ENCODE data around the gene TP53INP2. TPM values are rescaled to one million over a fixed set of nuclear protein-coding genes. Genes with fewer than 3 reads are reported as not detected.
A peak's percentile ranks its signal among the peaks of the same experiment; 100 is the strongest.
"Not testable (repeated sequence)": the region's sequence is repeated elsewhere in the genome, so short reads cannot be mapped to it uniquely, and the experiment has no call there.

The TP53INP2 gene
- total RNA-seq, 6 experiments from 2014 or later, result 5.8 to 24.1 (median 12.7) TPM

DNA sequence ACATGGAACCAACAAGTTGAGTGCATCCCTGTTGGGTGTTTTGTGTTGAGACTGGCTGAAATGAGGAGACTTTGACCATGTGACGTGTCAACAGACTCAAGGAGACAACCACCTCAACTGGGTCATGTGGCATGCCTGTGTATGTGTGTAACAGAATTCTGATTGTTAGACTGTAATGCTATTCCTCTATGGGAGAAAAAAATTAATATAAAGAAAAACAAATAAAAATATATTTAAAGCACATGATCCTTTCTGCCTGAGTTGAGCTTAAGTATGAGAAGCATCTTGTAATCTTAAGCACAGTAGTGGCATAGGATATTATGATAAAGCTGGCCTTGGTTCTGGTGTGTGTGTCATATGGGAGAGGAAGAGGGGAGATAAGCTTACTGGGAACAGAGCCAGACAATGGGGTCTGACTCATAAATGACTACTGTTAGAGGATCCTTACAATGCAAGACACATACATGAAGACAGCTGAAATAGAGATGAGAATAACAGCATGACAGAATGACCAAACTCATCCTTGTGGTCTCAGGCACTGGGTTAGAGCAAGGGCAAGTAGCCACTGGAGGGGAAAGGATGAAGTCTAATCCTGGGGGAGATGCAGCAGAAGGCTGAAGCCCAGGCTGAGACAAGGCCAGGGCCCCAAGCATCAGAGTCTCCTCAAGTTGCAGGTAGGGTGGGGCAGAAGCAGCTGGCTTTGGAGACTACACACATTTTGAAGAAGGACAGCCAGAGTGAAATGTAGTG lies 9.2 kb downstream of the TP53INP2 start:
- Histone ChIP-seq H3K27ac (no peak overlapping the region), H3K4me3 (no peak overlapping the region), H3K27me3 (no peaks in the 10 kb centered on the region), H3K4me1 (peaks cover 0 to 24% (median 9%) of the 10 kb centered on the region in 4 donors), H3K9me3 (no peaks in the 10 kb centered on the region), H3K36me3 (peaks cover 0 to 7% (median 3%) of the 10 kb centered on the region in 4 donors)
- no peak for TF ChIP-seq POLR2A (IDR thresholded peaks at IDR 0.05)
- TF ChIP-seq, protein P1, sequence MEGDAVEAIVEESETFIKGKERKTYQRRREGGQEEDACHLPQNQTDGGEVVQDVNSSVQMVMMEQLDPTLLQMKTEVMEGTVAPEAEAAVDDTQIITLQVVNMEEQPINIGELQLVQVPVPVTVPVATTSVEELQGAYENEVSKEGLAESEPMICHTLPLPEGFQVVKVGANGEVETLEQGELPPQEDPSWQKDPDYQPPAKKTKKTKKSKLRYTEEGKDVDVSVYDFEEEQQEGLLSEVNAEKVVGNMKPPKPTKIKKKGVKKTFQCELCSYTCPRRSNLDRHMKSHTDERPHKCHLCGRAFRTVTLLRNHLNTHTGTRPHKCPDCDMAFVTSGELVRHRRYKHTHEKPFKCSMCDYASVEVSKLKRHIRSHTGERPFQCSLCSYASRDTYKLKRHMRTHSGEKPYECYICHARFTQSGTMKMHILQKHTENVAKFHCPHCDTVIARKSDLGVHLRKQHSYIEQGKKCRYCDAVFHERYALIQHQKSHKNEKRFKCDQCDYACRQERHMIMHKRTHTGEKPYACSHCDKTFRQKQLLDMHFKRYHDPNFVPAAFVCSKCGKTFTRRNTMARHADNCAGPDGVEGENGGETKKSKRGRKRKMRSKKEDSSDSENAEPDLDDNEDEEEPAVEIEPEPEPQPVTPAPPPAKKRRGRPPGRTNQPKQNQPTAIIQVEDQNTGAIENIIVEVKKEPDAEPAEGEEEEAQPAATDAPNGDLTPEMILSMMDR (IDR thresholded peaks at IDR 0.05), result no peak
- DNase-seq (peak in 1 of 3 donors; percentile 34), ATAC-seq (peak in 2 of 4 donors; percentile 1 to 27)
- WGBS (ENCODE audit: insufficient coverage, low coverage, low lambda C conversion rate, missing lambda C conversion rate), result 57% methylated on average over 1 of the region's 1 CpG
- intact Hi-C loops (cut with DNase I), result no loop called here

DNA sequence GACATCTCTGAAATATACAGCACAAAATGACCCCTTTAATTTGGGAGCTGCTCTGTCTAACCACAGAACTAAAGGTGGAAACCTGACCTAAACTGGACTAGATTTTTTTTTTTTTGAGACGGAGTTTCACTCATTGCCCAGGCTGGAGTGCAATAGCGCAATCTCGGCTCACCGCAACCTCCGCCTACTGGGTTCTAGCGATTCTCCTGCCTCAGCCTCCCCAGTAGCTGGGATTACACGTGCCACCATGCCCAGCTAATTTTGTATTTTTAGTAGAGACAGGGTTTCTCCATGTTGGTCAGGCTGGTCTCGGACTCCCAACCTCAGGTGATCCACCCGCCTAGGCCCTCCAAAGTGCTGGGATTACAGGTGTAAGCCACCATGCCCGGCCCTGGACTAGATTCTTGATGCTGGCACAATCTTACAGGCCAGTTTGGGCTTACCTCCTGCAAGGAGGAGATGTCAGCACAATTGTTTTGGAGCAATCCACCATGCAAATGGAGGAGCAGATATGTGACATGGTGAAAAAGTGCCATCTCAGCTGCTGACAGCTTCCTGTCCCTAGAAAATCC lies 9.9 kb downstream of the TP53INP2 start:
- H3K9me3 ChIP-seq; H3K4me3 ChIP-seq; H3K27me3 ChIP-seq; H3K36me3 ChIP-seq; ATAC-seq; intact Hi-C loops (cut with DNase I); H3K27ac ChIP-seq: not testable (repeated sequence)
- 93% methylated on average over 9 of the region's 10 CpGs for WGBS (ENCODE audit: insufficient coverage, low coverage, low lambda C conversion rate, missing lambda C conversion rate)
- peak in 1 of 3 donors; percentile 37 for DNase-seq
- H3K4me1 ChIP-seq, result peaks cover 0 to 22% (median 6%) of the 10 kb centered on the region in 4 donors

GRCh38 chr20:34715384-34715783 lies 11.2 kb downstream of the TP53INP2 start:
- 100% methylated on average over 3 of the region's 4 CpGs for WGBS (ENCODE audit: insufficient coverage, low coverage, low lambda C conversion rate, missing lambda C conversion rate)
- intact Hi-C loops (cut with DNase I), result no loop called here
- DNase-seq (peak in 1 of 3 donors; percentile 4), ATAC-seq (no peak)
- H3K4me3 ChIP-seq, result no peak overlapping the region
- no peak overlapping the region for H3K27ac ChIP-seq
- TF ChIP-seq, protein P1 (IDR thresholded peaks at IDR 0.05), result no peak
- no peak for TF ChIP-seq POLR2A (IDR thresholded peaks at IDR 0.05)
- H3K9me3 ChIP-seq, result no peaks in the 10 kb centered on the region
- H3K36me3 ChIP-seq, result peaks cover 0 to 7% (median 3%) of the 10 kb centered on the region in 4 donors
- no peaks in the 10 kb centered on the region for H3K27me3 ChIP-seq
- peaks cover 0 to 18% (median 4%) of the 10 kb centered on the region in 4 donors for H3K4me1 ChIP-seq

DNA sequence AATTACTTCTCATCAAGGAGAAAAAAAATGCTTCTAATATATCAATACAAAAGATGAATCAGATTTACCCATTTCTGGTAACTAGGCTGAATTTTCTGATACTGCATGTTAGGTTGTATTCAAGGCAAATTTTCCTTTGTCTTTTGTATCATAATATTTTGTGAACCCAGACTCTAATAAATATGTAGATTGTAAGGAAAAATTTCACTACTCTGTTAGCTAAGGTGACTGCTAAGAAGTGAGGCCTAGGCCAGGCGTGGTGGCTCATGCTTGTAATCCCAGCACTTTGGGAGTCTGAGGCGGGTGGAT lies 12.7 kb downstream of the TP53INP2 start:
- ATAC-seq (peak in 1 of 4 donors; percentile 5), DNase-seq (no peak)
- H3K9me3 ChIP-seq, result no peaks in the 10 kb centered on the region
- TF ChIP-seq, protein P1 (IDR thresholded peaks at IDR 0.05), result no peak
- no peak for TF ChIP-seq POLR2A (IDR thresholded peaks at IDR 0.05)
- WGBS (ENCODE audit: insufficient coverage, low coverage, low lambda C conversion rate, missing lambda C conversion rate), result 53% methylated on average over 2 of the region's 2 CpGs
- H3K27me3 ChIP-seq, result no peaks in the 10 kb centered on the region
- H3K4me3 ChIP-seq, result no peak overlapping the region
- peaks cover 0 to 15% (median 4%) of the 10 kb centered on the region in 4 donors for H3K4me1 ChIP-seq
- intact Hi-C loops (cut with DNase I), result no loop called here
- H3K27ac ChIP-seq, result peak overlapping the region in 2 of 3 donors; percentile 42 to 63
- H3K36me3 ChIP-seq, result peaks cover 0 to 7% (median 3%) of the 10 kb centered on the region in 4 donors
